HG03097 (cell line): ENCODE measurements around the gene CYP39A1.
"Not testable (repeated sequence)": the region's sequence is repeated elsewhere in the genome, so short reads cannot be mapped to it uniquely, and the experiment has no call there.

Experiments
- ATAC-seq: cut with Tn5 transposase; IDR thresholded peaks from one replicate; pipeline ENCODE4 v1.9.1; 2021; ENCODE audit not compliant: unreplicated experiment, low FRiP score

Gene CYP39A1

GRCh38 chr6:46651816-46652215 lies 802 bp downstream of the CYP39A1 start:
- no peak for ATAC-seq

GRCh38 chr6:46651006-46651405 lies 1.6 kb downstream of the CYP39A1 start:
- no peak for ATAC-seq

GRCh38 chr6:46648869-46649492 lies 3.6 kb downstream of the CYP39A1 start:
- no peak for ATAC-seq

GRCh38 chr6:46648108-46648507 lies 4.5 kb downstream of the CYP39A1 start:
- ATAC-seq: not testable (repeated sequence)

- no peak for ATAC-seq
These were observed 7.4 kb downstream of the CYP39A1 start for GRCh38 chr6:46645265-46645664.

- ATAC-seq: no peak
These were observed 9.5 kb downstream of the CYP39A1 start for GRCh38 chr6:46642928-46643751.

GRCh38 chr6:46638650-46639049 lies 14.0 kb downstream of the CYP39A1 start:
- no peak for ATAC-seq

GRCh38 chr6:46637933-46638332 lies 14.7 kb downstream of the CYP39A1 start:
- no peak for ATAC-seq

- ATAC-seq: no peak
These were observed 15.5 kb downstream of the CYP39A1 start for GRCh38 chr6:46637145-46637544.

GRCh38 chr6:46635462-46635861 lies 17.2 kb downstream of the CYP39A1 start:
- no peak for ATAC-seq

- ATAC-seq: no peak
These were observed 20.6 kb downstream of the CYP39A1 start for GRCh38 chr6:46632053-46632452.

GRCh38 chr6:46629691-46630090 lies 22.9 kb downstream of the CYP39A1 start:
- no peak for ATAC-seq

GRCh38 chr6:46628976-46629375 lies 23.6 kb downstream of the CYP39A1 start:
- ATAC-seq: no peak

- no peak for ATAC-seq
These were observed 24.1 kb downstream of the CYP39A1 start for GRCh38 chr6:46628498-46628897.

- no peak for ATAC-seq
These were observed 25.6 kb downstream of the CYP39A1 start for GRCh38 chr6:46626976-46627375.

- ATAC-seq: no peak
These were observed 26.2 kb downstream of the CYP39A1 start for GRCh38 chr6:46626228-46626909.

GRCh38 chr6:46618726-46619125 lies 33.9 kb downstream of the CYP39A1 start:
- ATAC-seq: no peak

- ATAC-seq: no peak
These were observed 40.0 kb downstream of the CYP39A1 start for GRCh38 chr6:46612645-46613044.

GRCh38 chr6:46610862-46611553 lies 41.6 kb downstream of the CYP39A1 start:
- no peak for ATAC-seq

- ATAC-seq: no peak
These were observed 46.3 kb downstream of the CYP39A1 start for GRCh38 chr6:46606338-46606737.
